ENCODE data around the gene DPP6. TPM values are rescaled to one million over a fixed set of nuclear protein-coding genes. Genes with fewer than 3 reads are reported as not detected.

The DPP6 gene
- total RNA-seq, 4 donors from 2014 or later, result 1.8 to 33.7 (median 6.4) TPM

- TF ChIP-seq EP300 (IDR thresholded peaks at IDR 0.05; ENCODE audit: low read depth) (no peak), POLR2A (IDR thresholded peaks at IDR 0.05) (no peak), POLR2AphosphoS5 (IDR thresholded peaks at IDR 0.05) (no peak), CTCF (IDR thresholded peaks at IDR 0.05) (no peak)
- no peak overlapping the region for H3K27ac ChIP-seq
- intact Hi-C loops (cut with DNase I; ENCODE audit: low total_unique reads), result no loop called here
- no peaks in the 10 kb centered on the region for H3K36me3 ChIP-seq
- H3K4me1 ChIP-seq, result no peaks in the 10 kb centered on the region
- no peak for DNase-seq
- H3K4me3 ChIP-seq, result no peak overlapping the region
- no peaks in the 10 kb centered on the region for H3K27me3 ChIP-seq
- no peaks in the 10 kb centered on the region for H3K9me3 ChIP-seq
- in situ Hi-C loops (cut with MboI; ENCODE audit: low pct_ligation_motif_present in 1 of 4, low pct_unique_long_range_greater_than_20kb in 1 of 4, low sequenced_read_pairs in 3 of 4), result no loop called here
- 82 to 87% methylated on average over 7 of the region's 7 CpGs for WGBS, 2 donors (ENCODE audit: low coverage in 1 of 2)
Measured at GRCh38 chr7:154512121-154512833, 460.1 kb downstream of the DPP6 start.

- H3K4me1 ChIP-seq, result no peaks in the 10 kb centered on the region
- no peak overlapping the region for H3K4me3 ChIP-seq
- DNase-seq, result no peak
- no peak overlapping the region for H3K27ac ChIP-seq
- intact Hi-C loops (cut with DNase I; ENCODE audit: low total_unique reads), result no loop called here
- no peaks in the 10 kb centered on the region for H3K27me3 ChIP-seq
- whole genome bisulfite sequencing, 2 donors (ENCODE audit: low coverage in 1 of 2), result 73 to 94% methylated on average over 3 to 10 of the region's 10 CpGs
- in situ Hi-C loops (cut with MboI; ENCODE audit: low pct_ligation_motif_present in 1 of 4, low pct_unique_long_range_greater_than_20kb in 1 of 4, low sequenced_read_pairs in 3 of 4), result no loop called here
- no peaks in the 10 kb centered on the region for H3K9me3 ChIP-seq
- H3K36me3 ChIP-seq, result no peaks in the 10 kb centered on the region
- TF ChIP-seq POLR2A (IDR thresholded peaks at IDR 0.05) (no peak), POLR2AphosphoS5 (IDR thresholded peaks at IDR 0.05) (no peak), CTCF (IDR thresholded peaks at IDR 0.05) (no peak), EP300 (IDR thresholded peaks at IDR 0.05; ENCODE audit: low read depth) (no peak)
Measured at GRCh38 chr7:154517768-154518167, 465.6 kb downstream of the DPP6 start.

GRCh38 chr7:154519229-154519628 lies 467.0 kb downstream of the DPP6 start:
- H3K9me3 ChIP-seq, result no peaks in the 10 kb centered on the region
- H3K27ac ChIP-seq, result no peak overlapping the region
- no peak for DNase-seq
- intact Hi-C loops (cut with DNase I; ENCODE audit: low total_unique reads) (no loop called here), in situ Hi-C loops (cut with MboI; ENCODE audit: low pct_ligation_motif_present in 1 of 4, low pct_unique_long_range_greater_than_20kb in 1 of 4, low sequenced_read_pairs in 3 of 4) (no loop called here)
- H3K4me3 ChIP-seq, result no peak overlapping the region
- no peaks in the 10 kb centered on the region for H3K36me3 ChIP-seq
- H3K27me3 ChIP-seq, result no peaks in the 10 kb centered on the region
- TF ChIP-seq CTCF (IDR thresholded peaks at IDR 0.05), result no peak
- no peak for TF ChIP-seq EP300 (IDR thresholded peaks at IDR 0.05; ENCODE audit: low read depth)
- TF ChIP-seq POLR2A (IDR thresholded peaks at IDR 0.05), result no peak
- TF ChIP-seq POLR2AphosphoS5 (IDR thresholded peaks at IDR 0.05), result no peak
- 77% methylated on average over 4 of the region's 4 CpGs; no CpG with 5 or more reads in 1 of the 2 donors for WGBS, 2 donors (ENCODE audit: low coverage in 1 of 2)
- H3K4me1 ChIP-seq, result no peaks in the 10 kb centered on the region

- no peak for TF ChIP-seq CTCF (IDR thresholded peaks at IDR 0.05)
- TF ChIP-seq EP300 (IDR thresholded peaks at IDR 0.05; ENCODE audit: low read depth), result no peak
- TF ChIP-seq POLR2AphosphoS5 (IDR thresholded peaks at IDR 0.05), result no peak
- no peak for TF ChIP-seq POLR2A (IDR thresholded peaks at IDR 0.05)
- no peak for DNase-seq
- in situ Hi-C loops (cut with MboI; ENCODE audit: low pct_ligation_motif_present in 1 of 4, low pct_unique_long_range_greater_than_20kb in 1 of 4, low sequenced_read_pairs in 3 of 4) (no loop called here), intact Hi-C loops (cut with DNase I; ENCODE audit: low total_unique reads) (no loop called here)
- Histone ChIP-seq H3K36me3 (no peaks in the 10 kb centered on the region), H3K27me3 (no peaks in the 10 kb centered on the region), H3K4me1 (no peaks in the 10 kb centered on the region), H3K27ac (no peak overlapping the region), H3K9me3 (peaks cover 0 to 5% of the 10 kb centered on the region in 2 donors), H3K4me3 (no peak overlapping the region)
- WGBS, 2 donors (ENCODE audit: low coverage in 1 of 2), result 84 to 90% methylated on average over 1 of the region's 1 CpG
Measured at GRCh38 chr7:154530136-154530535, 477.9 kb downstream of the DPP6 start.

Measured in transverse colon (tissue), 4 donors.